Kidney epithelial cell (primary cell): ENCODE measurements around the gene PREX1. TPM values are rescaled to one million over a fixed set of nuclear protein-coding genes. Genes with fewer than 3 reads are reported as not detected.
"Not testable (repeated sequence)": the region's sequence is repeated elsewhere in the genome, so short reads cannot be mapped to it uniquely, and the experiment has no call there.

ENCODE experiments used
- DNase-seq: peaks from one replicate; pipeline ENCODE4 v3.0.0-alpha.2; 2010; ENCODE audit warnings: low read depth
- H3K27me3 ChIP-seq: 2 replicates; pipeline ENCODE4 v1.6.0; 2011; ENCODE audit warnings: low read length; ENCODE audit not compliant: control insufficient read depth, insufficient read depth
- H3K36me3 ChIP-seq: 2 replicates; pipeline ENCODE4 v1.5.1; 2011; ENCODE audit warnings: low read length; ENCODE audit not compliant: control insufficient read depth, insufficient read depth
- H3K4me3 ChIP-seq: 2 replicates; pipeline ENCODE4 v1.5.1; 2011; ENCODE audit warnings: low read depth, mild to moderate bottlenecking, control low read depth, low read length
- total RNA-seq: library from RNA; depleted of rRNA; stranded (reverse); fragments of >200 nt; gene quantifications from 2 replicates; pipeline ENCODE4 v1.2.3, GENCODE V29; 2015
- TF ChIP-seq, protein P1 (sequence below): IDR thresholded peaks from 2 replicates; pipeline ENCODE4 v1.5.1; 2011; ENCODE audit warnings: mild to moderate bottlenecking, moderate library complexity, low read length, control low read depth, inconsistent platforms; ENCODE audit not compliant: insufficient read depth, poor library complexity, severe bottlenecking

Gene PREX1
- total RNA-seq, 1 donor from 2014 or later = 3.5 TPM

- H3K4me3 ChIP-seq = no peak overlapping the region
- peak; percentile 35 for DNase-seq
- TF ChIP-seq, protein P1, sequence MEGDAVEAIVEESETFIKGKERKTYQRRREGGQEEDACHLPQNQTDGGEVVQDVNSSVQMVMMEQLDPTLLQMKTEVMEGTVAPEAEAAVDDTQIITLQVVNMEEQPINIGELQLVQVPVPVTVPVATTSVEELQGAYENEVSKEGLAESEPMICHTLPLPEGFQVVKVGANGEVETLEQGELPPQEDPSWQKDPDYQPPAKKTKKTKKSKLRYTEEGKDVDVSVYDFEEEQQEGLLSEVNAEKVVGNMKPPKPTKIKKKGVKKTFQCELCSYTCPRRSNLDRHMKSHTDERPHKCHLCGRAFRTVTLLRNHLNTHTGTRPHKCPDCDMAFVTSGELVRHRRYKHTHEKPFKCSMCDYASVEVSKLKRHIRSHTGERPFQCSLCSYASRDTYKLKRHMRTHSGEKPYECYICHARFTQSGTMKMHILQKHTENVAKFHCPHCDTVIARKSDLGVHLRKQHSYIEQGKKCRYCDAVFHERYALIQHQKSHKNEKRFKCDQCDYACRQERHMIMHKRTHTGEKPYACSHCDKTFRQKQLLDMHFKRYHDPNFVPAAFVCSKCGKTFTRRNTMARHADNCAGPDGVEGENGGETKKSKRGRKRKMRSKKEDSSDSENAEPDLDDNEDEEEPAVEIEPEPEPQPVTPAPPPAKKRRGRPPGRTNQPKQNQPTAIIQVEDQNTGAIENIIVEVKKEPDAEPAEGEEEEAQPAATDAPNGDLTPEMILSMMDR = no peak
Measured at GRCh38 chr20:48760403-48760983, 67.3 kb downstream of the PREX1 start.

GRCh38 chr20:48759631-48760245, 68.1 kb downstream of the PREX1 start:
- Histone ChIP-seq H3K36me3 (no peaks in the 10 kb centered on the region), H3K4me3 (no peak overlapping the region), H3K27me3 (no peaks in the 10 kb centered on the region)
- TF ChIP-seq, protein P1 = no peak
- DNase-seq = no peak

More at GRCh38 chr20:48760403-48760983, 67.3 kb downstream of the PREX1 start:
- H3K36me3 ChIP-seq = no peaks in the 10 kb centered on the region
- no peaks in the 10 kb centered on the region for H3K27me3 ChIP-seq

GRCh38 chr20:48758206-48758820, 69.5 kb downstream of the PREX1 start:
- Histone ChIP-seq H3K4me3 (no peak overlapping the region), H3K36me3 (no peaks in the 10 kb centered on the region), H3K27me3 (no peaks in the 10 kb centered on the region)
- DNase-seq = no peak
- TF ChIP-seq, protein P1 = no peak

DNA sequence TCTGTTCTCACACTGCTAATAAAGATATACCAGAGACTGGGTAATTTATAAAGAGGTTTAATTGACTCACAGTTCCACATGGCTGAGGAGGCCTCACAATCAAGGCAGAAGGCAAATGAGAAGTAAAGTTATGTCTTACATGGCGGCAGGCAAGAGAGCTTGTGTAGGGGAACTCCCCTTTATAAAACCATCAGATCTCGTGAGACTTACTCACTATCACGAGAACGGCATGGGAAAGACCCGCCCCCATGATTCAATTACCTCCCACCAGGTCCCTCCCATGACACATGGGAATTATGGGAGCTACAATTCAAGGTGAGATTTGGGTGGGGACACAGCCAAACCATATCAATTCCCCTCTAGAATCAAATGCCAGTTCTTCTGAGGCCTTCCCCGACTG, 71.0 kb downstream of the PREX1 start:
- H3K36me3 ChIP-seq, H3K27me3 ChIP-seq, H3K4me3 ChIP-seq, DNase-seq: not testable (repeated sequence)

GRCh38 chr20:48754292-48754691, 73.5 kb downstream of the PREX1 start:
- Histone ChIP-seq H3K27me3 (no peaks in the 10 kb centered on the region), H3K36me3 (no peaks in the 10 kb centered on the region), H3K4me3 (no peak overlapping the region)
- no peak for DNase-seq
- TF ChIP-seq, protein P1 = no peak

DNA sequence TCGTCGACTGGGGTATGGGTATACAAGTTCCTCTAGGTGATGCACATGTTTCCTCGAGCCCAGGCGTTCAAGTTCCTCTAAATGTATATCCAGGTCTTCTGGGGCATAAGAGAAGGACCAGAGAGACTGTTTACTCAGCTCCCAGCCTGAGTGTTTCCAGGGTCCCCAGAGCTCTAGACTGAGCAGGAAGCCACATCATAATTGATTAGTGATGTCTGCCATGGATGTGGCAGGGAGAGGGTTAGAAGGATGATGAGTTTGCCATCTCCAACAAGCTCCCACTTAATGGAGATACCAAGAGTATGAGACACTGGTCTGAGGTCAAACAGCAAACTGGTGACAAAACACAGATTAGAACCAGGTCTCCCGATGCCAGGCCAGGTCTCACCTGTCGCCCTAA, 74.8 kb downstream of the PREX1 start:
- Histone ChIP-seq H3K27me3 (no peaks in the 10 kb centered on the region), H3K4me3 (no peak overlapping the region), H3K36me3 (no peaks in the 10 kb centered on the region)
- no peak for DNase-seq
- TF ChIP-seq, protein P1 = no peak
